ENCODE data around the gene COMMD9. TPM values are rescaled to one million over a fixed set of nuclear protein-coding genes. Genes with fewer than 3 reads are reported as not detected.

COMMD9 gene
- total and polyA plus RNA-seq, 10 of the 15 experiments (the other 5 are each of a cell fraction or from before 2014, with no cell fraction given) = 31.4 to 119 (median 56.2) TPM

DNA sequence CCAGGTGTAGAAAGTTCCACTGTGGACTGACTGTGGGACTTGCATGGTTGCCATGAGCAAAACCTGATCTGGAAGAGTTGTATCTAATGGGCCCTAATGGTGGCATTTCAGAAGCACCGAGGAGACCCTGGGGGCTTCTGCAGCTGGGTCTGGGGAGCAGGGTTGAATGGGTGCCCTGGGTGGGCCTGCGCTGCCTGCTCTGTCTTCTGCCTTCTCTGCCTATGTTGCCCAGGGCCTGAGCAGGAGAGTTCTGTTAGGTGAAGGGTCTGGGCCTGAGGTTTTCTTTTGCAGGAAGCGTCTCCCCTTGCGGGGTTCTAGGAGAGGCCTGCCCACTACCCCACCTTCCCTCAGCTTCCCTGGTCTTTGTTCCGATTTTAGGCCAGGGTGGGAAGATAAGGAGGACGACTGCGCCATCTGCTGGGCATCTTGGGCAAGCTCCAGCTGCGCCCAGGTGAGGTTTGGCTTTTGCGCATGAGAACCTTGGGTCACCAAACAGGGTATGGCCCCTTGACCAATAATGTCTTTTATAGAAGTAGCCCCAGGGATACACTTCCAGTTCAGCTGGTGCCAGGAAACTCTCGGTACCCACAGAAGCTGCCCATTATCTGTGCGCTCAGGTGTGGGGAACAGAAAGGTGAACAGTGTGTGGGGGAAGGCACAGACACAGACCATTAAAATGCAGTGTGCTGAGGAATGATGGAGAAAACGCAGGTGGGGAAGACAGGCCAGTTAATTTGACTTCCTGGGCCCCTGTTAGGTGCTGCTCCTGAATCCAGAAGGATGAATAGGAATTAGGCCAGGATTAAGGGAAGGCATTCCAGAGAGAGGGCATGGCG lies 23.2 kb downstream of the COMMD9 start:
- H3K27me3 ChIP-seq (replicated peaks in 1 of 2; ENCODE audit: control insufficient read depth in 2 of 2, insufficient read depth in 2 of 2, low read length in 1 of 2) = no peaks in the 10 kb centered on the region
- no peaks in the 10 kb centered on the region for H3K4me1 ChIP-seq (ENCODE audit: control insufficient read depth, insufficient read depth, low read length)
- ChIA-PET SMC1A (ENCODE audit: uncharacterized antibody, unreplicated experiment) (interaction anchor here (0.6 to 2.8 kb wide), 13 partner anchors 8 to 661 kb away, joined by 3 to 18 read pairs (median 4); no protein-coding TSS in a partner anchor), RAD21 (ENCODE audit: unreplicated experiment) (interaction anchor here (0.6 to 4.3 kb wide), 10 partner anchors 18 to 856 kb away, joined by 3 to 22 read pairs (median 3); partner anchors contain the start of gene TRAF6), POLR2A (no interaction called here), CTCF (interaction anchor here (0.6 to 5.9 kb wide), 31 partner anchors 8 to 781 kb away, joined by 3 to 51 read pairs (median 4); no protein-coding TSS in a partner anchor)
- no peak overlapping the region for H3K4me2 ChIP-seq (ENCODE audit: control insufficient read depth, insufficient read depth)
- H2AFZ ChIP-seq (ENCODE audit: control insufficient read depth, low read depth, low read length) = no peak overlapping the region
- no peaks in the 10 kb centered on the region for H3K79me2 ChIP-seq (ENCODE audit: control insufficient read depth, insufficient read depth, low read length)
- ATAC-seq = peak; percentile 95
- FAIRE-seq = peak; percentile 80
- 24% methylated on average over 13 of the region's 13 CpGs for WGBS (ENCODE audit: insufficient coverage, insufficient replicate concordance, low lambda C conversion rate, missing lambda C conversion rate)
- BruUV-seq (replicated peaks) = no TSS peak
- TF ChIP-seq, protein P1, sequence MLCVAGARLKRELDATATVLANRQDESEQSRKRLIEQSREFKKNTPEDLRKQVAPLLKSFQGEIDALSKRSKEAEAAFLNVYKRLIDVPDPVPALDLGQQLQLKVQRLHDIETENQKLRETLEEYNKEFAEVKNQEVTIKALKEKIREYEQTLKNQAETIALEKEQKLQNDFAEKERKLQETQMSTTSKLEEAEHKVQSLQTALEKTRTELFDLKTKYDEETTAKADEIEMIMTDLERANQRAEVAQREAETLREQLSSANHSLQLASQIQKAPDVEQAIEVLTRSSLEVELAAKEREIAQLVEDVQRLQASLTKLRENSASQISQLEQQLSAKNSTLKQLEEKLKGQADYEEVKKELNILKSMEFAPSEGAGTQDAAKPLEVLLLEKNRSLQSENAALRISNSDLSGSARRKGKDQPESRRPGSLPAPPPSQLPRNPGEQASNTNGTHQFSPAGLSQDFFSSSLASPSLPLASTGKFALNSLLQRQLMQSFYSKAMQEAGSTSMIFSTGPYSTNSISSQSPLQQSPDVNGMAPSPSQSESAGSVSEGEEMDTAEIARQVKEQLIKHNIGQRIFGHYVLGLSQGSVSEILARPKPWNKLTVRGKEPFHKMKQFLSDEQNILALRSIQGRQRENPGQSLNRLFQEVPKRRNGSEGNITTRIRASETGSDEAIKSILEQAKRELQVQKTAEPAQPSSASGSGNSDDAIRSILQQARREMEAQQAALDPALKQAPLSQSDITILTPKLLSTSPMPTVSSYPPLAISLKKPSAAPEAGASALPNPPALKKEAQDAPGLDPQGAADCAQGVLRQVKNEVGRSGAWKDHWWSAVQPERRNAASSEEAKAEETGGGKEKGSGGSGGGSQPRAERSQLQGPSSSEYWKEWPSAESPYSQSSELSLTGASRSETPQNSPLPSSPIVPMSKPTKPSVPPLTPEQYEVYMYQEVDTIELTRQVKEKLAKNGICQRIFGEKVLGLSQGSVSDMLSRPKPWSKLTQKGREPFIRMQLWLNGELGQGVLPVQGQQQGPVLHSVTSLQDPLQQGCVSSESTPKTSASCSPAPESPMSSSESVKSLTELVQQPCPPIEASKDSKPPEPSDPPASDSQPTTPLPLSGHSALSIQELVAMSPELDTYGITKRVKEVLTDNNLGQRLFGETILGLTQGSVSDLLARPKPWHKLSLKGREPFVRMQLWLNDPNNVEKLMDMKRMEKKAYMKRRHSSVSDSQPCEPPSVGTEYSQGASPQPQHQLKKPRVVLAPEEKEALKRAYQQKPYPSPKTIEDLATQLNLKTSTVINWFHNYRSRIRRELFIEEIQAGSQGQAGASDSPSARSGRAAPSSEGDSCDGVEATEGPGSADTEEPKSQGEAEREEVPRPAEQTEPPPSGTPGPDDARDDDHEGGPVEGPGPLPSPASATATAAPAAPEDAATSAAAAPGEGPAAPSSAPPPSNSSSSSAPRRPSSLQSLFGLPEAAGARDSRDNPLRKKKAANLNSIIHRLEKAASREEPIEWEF (IDR thresholded peaks at IDR 0.05; ENCODE audit: insufficient replicate concordance, low read depth, low read length) = no peak
- TF ChIP-seq ZNF207 (IDR thresholded peaks at IDR 0.05; ENCODE audit: borderline replicate concordance) (no peak), RAD21 (IDR thresholded peaks at IDR 0.05; ENCODE audit: insufficient read depth, low read depth, low read length) (peak; percentile 91), SMC3 (IDR thresholded peaks at IDR 0.05; ENCODE audit: borderline replicate concordance, low read length) (peak; percentile 81; the same call in 1 of the 2 replicates), NFYA (IDR thresholded peaks at IDR 0.05; ENCODE audit: borderline replicate concordance, low read depth, low read length) (no peak)
- TF ChIP-seq, protein P2, sequence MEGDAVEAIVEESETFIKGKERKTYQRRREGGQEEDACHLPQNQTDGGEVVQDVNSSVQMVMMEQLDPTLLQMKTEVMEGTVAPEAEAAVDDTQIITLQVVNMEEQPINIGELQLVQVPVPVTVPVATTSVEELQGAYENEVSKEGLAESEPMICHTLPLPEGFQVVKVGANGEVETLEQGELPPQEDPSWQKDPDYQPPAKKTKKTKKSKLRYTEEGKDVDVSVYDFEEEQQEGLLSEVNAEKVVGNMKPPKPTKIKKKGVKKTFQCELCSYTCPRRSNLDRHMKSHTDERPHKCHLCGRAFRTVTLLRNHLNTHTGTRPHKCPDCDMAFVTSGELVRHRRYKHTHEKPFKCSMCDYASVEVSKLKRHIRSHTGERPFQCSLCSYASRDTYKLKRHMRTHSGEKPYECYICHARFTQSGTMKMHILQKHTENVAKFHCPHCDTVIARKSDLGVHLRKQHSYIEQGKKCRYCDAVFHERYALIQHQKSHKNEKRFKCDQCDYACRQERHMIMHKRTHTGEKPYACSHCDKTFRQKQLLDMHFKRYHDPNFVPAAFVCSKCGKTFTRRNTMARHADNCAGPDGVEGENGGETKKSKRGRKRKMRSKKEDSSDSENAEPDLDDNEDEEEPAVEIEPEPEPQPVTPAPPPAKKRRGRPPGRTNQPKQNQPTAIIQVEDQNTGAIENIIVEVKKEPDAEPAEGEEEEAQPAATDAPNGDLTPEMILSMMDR (IDR thresholded peaks at IDR 0.05 in 2 of 3, conservative IDR thresholded peaks at IDR 0.05 in 1 of 3; ENCODE audit: control insufficient read depth in 2 of 3, extremely low read depth in 1 of 3, insufficient read depth in 1 of 3, low read depth in 3 of 3, low read length in 3 of 3) = peak; percentile 89 to 93 (median 92)
- intact Hi-C loops (cut with micrococcal nuclease; ENCODE audit: unreplicated experiment) = loop anchor here (1.0 to 5.0 kb wide), 4 partner anchors 224 to 779 kb away; no protein-coding TSS in a partner anchor
- H3K4me3 ChIP-seq = no peak overlapping the region
- no peak overlapping the region for H3K27ac ChIP-seq (ENCODE audit: control insufficient read depth, insufficient read depth)
- in situ Hi-C loops (cut with MboI) = loop anchor here (5.0 kb wide), 1 partner anchor 649 kb away; the partner anchor contains the start of gene FJX1
- no peaks in the 10 kb centered on the region; a peak in 1 of 4 replicates for H3K36me3 ChIP-seq (ENCODE audit: control insufficient read depth in 2 of 2, insufficient read depth in 2 of 2, low read length in 1 of 2)
- H3K9me3 ChIP-seq (replicated peaks; ENCODE audit: control insufficient read depth, insufficient read depth, low read length) = no peaks in the 10 kb centered on the region
- no peaks in the 10 kb centered on the region for H4K20me1 ChIP-seq (ENCODE audit: control insufficient read depth, insufficient read depth)
- no peak for DNase-seq (ENCODE audit: low read depth, low spot score)
- H3K9ac ChIP-seq (ENCODE audit: control insufficient read depth, insufficient read depth, low read length) = no peak overlapping the region
